Activated T-helper 1 cell treated with Interleukin-2 at 50 U/mL for 16 hours (primary cell): ENCODE data around the gene MS4A8.
"Not testable (repeated sequence)": the region's sequence is repeated elsewhere in the genome, so short reads cannot be mapped to it uniquely, and the experiment has no call there.

ENCODE experiments used
- DNase-seq: peaks from one replicate; pipeline ENCODE4 v3.0.0-alpha.2; 2020; ENCODE audit warnings: low read depth

MS4A8 gene

GRCh38 chr11:60699284-60699691 lies at the start of gene MS4A8:
Gene MS4A8, plus strand, starts transcription at chr11:60699612. Its CDS starts 1,249 bp downstream, at chr11:60700861.
- no peak for DNase-seq

- DNase-seq: no peak
Measured at GRCh38 chr11:60657888-60658287, 41.5 kb upstream of the MS4A8 start.

GRCh38 chr11:60658409-60658808 lies 41.0 kb upstream of the MS4A8 start:
- no peak for DNase-seq

- DNase-seq: no peak
Measured at GRCh38 chr11:60672255-60672654, 27.2 kb upstream of the MS4A8 start.

GRCh38 chr11:60678231-60678630 lies 21.2 kb upstream of the MS4A8 start:
- DNase-seq: not testable (repeated sequence)

GRCh38 chr11:60679879-60680278 lies 19.5 kb upstream of the MS4A8 start:
- DNase-seq: no peak

- DNase-seq: no peak
Measured at GRCh38 chr11:60680455-60681119, 18.8 kb upstream of the MS4A8 start.

- DNase-seq: not testable (repeated sequence)
Measured at GRCh38 chr11:60684541-60684848, 14.9 kb upstream of the MS4A8 start.

GRCh38 chr11:60691661-60692060 lies 7.8 kb upstream of the MS4A8 start:
- DNase-seq: no peak

GRCh38 chr11:60699936-60700335 lies 524 bp downstream of the MS4A8 start:
- DNase-seq: no peak

- DNase-seq: no peak
Measured at GRCh38 chr11:60700689-60701468, 1.5 kb downstream of the MS4A8 start.

- no peak for DNase-seq
Measured at GRCh38 chr11:60701469-60701818, 2.0 kb downstream of the MS4A8 start.

GRCh38 chr11:60703374-60703773 lies 4.0 kb downstream of the MS4A8 start:
- no peak for DNase-seq

- no peak for DNase-seq
Measured at GRCh38 chr11:60705895-60706294, 6.5 kb downstream of the MS4A8 start.

- no peak for DNase-seq
Measured at GRCh38 chr11:60706931-60707330, 7.5 kb downstream of the MS4A8 start.

- no peak for DNase-seq
Measured at GRCh38 chr11:60710482-60710881, 11.1 kb downstream of the MS4A8 start.

GRCh38 chr11:60711276-60711675 lies 11.9 kb downstream of the MS4A8 start:
- DNase-seq: no peak

GRCh38 chr11:60713423-60713822 lies 14.0 kb downstream of the MS4A8 start:
- not testable (repeated sequence) for DNase-seq

- no peak for DNase-seq
Measured at GRCh38 chr11:60717956-60718355, 18.5 kb downstream of the MS4A8 start.

- no peak for DNase-seq
Measured at GRCh38 chr11:60718524-60719316, 19.3 kb downstream of the MS4A8 start.

GRCh38 chr11:60719391-60719790 lies 20.0 kb downstream of the MS4A8 start:
- no peak for DNase-seq

- DNase-seq: no peak
Measured at GRCh38 chr11:60720460-60720859, 21.0 kb downstream of the MS4A8 start.

- no peak for DNase-seq
Measured at GRCh38 chr11:60724420-60724819, 25.0 kb downstream of the MS4A8 start, which contains the start of gene MS4A18. Gene MS4A18, plus strand, starts transcription at chr11:60724720.
